ENCODE measurements around the gene TBC1D22A.

The TBC1D22A gene

GRCh38 chr22:47065756-47066615 lies 303.5 kb downstream of the TBC1D22A start:
- no peak for DNase-seq

GRCh38 chr22:47066616-47066905 lies 304.1 kb downstream of the TBC1D22A start:
- DNase-seq, result no peak

DNA sequence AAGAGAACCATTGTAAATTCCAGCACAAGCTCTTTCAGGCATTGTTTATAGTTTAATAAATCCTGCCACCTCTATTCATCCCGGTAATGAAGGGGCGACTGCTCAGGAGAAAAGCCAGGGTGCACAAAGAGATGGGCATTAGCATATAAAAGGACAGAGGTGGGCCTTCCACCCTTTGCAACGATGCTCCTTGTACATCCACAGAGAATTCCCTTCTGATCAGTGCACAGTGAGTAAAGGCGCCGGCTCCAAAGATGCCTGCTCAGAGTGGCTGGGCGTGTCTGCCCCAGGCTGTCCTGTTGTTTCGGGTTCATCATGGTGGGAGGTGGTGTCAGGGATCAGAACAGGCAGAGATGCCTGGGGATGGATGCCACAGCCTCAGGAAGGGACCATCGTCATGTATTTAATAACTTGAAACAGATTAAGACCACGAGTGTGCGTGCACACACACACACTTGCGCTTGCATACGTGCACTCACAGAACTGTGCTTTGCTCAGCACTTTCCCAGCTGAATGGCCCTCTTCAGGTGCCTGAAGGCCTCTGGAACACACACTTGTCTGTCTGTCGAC lies 305.0 kb downstream of the TBC1D22A start:
- DNase-seq, result no peak

DNA sequence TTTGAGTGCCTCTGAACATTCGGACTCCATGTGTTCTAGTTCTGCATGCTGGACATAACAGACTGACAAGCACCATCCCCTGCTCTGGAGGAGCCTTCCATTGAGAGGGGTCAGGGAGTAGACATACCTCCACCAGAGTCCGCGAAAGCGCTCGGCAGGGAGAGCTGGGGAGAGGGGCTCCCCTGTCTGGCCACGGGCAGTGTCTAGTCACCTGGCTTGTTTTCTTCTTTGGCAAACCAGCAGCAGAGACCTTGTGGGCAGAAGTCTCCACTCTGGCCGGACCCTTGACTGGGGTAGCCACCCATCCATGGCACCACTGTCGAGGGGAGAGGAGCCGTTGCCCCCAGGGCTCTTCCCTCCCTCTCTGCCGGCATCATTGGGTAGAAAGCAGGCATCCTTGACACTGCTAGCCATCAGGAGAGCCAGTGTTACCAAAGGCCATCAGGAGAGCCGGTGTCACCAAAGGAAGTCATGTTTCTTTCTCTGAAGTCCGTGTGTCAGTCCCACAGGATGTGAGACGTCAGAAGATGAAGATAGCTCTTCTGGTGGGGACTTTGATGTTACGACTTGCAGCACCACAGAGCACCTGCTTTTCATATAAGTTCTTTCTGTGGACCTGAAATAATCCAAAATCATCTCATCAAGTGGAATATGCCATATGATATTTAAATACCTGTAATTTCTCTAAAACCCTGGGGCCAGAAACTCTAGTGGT lies 305.6 kb downstream of the TBC1D22A start:
- DNase-seq, result no peak

- no peak for DNase-seq
Measured at GRCh38 chr22:47068626-47068996, 306.2 kb downstream of the TBC1D22A start.

GRCh38 chr22:47069270-47069669 lies 306.8 kb downstream of the TBC1D22A start:
- no peak for DNase-seq

GRCh38 chr22:47071078-47071806 lies 308.8 kb downstream of the TBC1D22A start:
- DNase-seq, result no peak

DNA sequence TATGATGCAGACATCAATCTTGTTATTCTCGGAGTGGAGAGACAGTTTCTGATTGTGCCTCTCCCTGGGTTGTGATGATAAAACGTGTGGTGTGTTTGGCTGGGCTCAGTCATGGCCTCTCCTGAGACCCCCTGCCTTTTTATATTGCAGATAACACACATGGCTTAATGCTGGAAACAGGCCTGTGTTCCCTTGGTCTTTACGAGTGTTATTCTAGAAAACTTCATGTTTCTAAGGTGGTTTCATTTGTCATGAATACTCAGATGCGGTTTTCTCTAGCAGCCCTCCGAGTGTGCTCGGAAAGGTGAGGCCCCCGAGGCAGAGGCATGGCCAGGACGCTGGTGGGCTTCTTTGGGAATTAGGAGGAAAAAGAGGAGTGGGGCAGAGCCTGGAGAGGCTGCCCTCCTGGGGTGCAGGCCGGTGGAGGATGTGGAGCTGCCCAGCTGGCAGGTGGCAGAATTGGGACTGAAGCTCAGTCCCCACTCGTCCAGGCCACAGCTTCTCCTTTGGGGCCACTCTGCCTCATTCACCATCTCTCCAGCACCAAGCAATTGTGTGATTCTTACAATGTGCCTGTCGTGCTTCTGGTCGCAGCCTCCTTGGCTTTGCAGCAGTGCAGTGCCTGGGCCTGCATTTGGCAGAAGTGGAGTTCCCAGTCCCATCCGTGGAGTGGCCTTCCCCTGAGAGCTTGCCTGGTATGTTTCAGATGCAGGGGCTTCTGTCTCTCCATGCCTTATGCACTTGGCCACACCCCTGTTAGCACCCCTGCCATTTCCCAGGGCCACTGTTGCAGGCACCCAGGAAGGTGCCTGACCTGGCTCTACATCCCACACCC lies 309.6 kb downstream of the TBC1D22A start:
- no peak for DNase-seq

DNA sequence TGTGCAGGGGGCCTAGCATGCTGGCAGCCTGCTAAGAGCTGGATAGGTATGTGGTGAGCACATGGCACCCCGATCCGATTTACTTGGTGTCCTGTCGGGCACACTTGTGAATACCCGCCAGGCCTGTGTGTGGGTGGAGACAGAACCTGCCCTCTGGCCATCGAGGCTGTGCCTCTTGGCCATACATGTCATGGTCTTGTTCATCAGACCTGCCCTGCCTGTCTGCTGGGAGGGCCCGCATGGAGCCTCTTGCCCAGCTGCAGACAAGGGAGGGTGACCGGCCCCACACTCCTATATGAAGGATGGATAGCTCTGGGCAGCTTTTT lies 310.2 kb downstream of the TBC1D22A start:
- no peak for DNase-seq

DNA sequence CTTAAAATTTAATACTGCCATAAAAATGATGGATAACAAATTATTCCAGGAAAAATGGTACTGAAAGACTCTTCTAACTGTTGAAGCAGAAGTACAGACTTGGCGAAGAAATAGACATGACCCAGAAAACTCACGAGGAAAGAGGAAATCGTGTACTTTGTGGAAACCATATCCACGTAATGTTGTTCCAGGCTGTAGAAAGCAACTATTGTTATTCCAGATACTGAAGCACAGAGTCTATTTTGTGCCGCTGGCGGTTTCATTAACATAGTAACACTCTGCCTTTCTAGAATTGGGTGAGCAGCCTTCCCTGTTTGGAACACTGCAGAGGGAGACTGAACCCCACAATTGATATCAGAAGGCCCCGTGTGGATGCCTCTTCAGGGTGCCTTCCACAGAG lies 310.6 kb downstream of the TBC1D22A start:
- no peak for DNase-seq

DNA sequence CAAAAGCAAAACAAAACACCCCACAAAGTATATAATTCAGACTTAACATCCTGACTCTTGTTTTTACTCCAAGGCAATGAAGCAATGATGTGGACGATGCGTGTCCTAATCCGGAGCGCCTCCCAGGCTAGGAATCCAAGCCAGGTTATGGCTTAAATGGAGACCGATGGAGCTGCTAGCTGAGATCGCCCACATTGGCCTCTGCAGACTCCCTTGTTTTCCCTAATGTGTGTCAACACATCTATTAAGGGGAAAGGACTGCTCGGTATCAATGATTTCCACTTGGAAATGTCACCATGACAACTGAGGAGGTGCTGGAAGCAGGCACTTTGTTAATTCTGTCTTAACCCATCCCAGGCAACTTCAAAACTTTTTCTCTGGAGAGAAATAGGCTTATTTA lies 311.7 kb downstream of the TBC1D22A start:
- DNase-seq, result no peak

DNA sequence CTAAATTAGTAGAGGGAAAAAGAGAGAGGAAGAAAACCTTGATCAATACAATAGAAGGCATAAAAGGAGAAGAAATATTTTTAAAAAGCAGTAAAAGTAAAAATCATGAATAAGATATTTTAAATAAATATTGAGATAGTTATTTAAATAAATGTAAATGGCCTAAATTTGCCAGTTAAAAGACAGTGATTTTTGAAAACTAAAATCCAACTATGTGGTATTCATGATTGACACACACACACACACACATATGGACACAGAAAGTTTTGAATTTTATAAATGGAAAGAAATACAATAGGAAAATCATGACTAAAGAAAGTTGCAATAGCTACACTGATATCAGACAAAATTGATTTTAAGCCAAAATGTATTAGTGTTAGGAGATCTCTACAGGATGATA lies 313.1 kb downstream of the TBC1D22A start:
- no peak for DNase-seq

- no peak for DNase-seq
Measured at GRCh38 chr22:47076758-47077157, 314.3 kb downstream of the TBC1D22A start.

DNA sequence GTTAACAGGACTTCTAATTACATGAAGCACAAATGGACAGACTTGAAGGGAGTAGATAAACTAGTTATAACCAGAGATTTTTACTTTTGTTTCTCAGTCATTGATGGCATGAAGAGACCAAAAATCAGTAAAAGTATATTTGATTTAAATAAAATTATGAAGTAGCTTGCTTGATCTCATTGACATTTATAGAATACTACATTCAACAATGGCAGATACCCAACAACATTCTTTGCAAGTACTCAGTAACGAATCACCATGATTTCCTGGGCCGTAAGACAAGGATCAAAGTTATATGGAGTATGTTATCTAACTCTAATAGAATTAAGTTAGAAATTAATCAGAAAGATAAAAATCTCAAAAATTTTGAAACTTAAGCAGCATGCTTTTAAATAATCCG lies 317.6 kb downstream of the TBC1D22A start:
- no peak for DNase-seq

DNA sequence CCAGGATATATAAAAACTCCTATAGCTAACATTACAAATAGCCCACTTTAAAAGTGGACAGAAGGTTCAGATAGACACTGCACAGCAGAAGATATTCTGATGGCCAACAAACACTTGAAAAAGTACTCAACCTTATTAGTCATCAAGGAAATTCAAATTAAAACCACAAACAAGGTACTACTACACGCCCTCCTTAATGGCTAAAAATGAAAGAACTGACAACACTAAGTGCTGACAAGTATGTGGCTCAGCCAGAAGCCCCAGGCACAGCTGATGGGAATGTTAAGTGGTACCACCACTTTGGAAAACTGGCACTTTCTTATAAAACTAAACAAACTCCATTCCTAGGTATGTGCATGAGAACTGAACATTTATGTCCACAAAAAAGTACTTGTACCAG lies 320.1 kb downstream of the TBC1D22A start:
- DNase-seq, result no peak

GRCh38 chr22:47083379-47083986 lies 321.0 kb downstream of the TBC1D22A start:
- DNase-seq, result no peak

GRCh38 chr22:47084226-47084625 lies 321.8 kb downstream of the TBC1D22A start:
- no peak for DNase-seq

DNA sequence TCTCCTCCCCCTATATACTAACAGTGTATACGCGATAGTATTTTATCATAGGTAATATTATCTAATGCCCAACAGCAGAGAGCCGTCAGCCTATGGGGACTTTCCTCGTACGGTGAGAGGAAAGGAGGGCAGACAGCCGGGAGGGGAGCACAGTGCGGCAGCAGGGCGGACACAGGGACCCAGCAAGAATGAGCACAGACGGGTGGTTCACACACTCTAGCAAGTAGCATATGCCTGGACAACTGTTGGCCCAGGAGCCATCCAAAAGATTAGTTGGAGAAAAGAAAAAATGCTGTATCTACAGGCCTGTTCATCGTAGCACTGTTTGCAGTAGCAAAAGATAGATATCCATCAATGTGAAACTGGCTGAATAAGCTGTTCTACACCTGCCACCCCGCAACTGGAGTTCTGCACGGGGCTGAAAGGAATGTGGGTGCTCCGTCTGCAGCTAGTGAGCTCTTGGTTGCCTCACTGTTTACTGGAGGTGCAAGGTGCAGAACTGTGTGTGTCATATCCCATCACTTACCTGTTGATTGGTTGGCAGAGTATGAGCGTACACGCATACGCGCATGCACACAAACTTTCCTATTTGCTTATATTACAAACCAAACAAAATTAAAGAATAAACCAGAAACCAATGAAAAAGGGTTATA lies 324.3 kb downstream of the TBC1D22A start:
- DNase-seq, result no peak

- no peak for DNase-seq
Measured at GRCh38 chr22:47088480-47089158, 326.2 kb downstream of the TBC1D22A start.

DNA sequence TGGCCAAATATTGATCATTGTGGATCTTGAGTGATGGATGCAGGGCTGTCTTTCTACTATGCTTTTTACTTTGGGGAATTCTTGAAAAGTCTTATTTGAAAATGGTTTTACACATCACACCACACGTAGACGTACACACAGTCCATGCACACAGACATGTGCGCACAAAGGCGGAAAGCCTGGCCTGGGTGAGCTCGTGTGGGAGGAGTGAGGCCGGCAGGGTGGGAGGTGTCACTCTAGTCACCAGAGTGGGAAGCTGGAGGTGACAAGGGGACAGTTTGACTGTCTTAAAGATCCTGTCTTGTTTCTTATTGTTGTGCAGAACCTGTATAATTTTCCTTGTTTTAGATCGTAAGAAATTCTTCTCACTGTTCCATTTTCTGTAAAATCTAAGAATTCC lies 326.9 kb downstream of the TBC1D22A start:
- DNase-seq, result no peak

DNA sequence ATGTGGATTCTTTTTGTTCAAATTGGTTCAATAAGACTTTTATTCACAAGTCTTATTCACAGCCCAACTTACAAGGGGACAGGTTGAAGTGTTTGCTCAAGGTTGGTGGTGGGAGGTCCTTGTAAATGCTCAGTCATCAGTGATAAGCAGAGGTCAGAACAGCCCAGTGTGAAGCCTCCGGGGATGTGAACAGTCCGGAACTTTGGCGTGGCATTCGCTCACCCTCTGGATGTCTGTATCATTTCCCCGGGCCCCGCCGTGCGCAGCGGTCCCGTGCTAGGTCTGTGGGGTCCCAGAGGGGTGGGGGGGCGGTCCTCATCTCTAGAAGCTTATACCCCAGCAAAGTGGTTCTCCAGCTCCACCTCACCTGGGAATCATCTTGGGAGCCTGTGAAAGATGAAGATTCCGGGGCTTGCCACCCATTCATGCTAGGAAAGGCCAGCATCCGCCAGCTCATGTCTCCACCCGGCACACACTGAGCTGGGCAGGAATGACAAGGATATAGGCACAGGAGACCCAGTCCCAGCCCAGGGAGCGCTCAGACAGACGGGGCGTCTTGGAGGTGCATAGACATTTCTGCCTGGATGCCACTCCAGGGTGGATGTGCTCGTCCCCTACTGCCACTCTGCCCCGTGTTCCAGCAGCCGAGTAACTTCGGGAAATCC lies 327.5 kb downstream of the TBC1D22A start:
- DNase-seq, result no peak

Measured in CD4-positive, alpha-beta T cell treated with Interferon alpha-2 for 1 hour (primary cell).